HepG2 (cell line): ENCODE results near the gene WWC1. TPM values are rescaled to one million over a fixed set of nuclear protein-coding genes. Genes with fewer than 3 reads are reported as not detected.

Experiments used
- ATF4 ChIP-seq, 2 experiments: fragments of 450-650 bp in 1 of 2; sonication (generic) in 1 of 2; formaldehyde crosslinking; IDR thresholded peaks; 2 replicates each; pipeline versions ENCODE4 v1.5.0 to v1.8.0; 2020 to 2022; ENCODE audit warnings: mild to moderate bottlenecking in 1 of 2, missing genetic modification reagents in 1 of 2
- CTCF ChIP-seq: sonication (generic); formaldehyde crosslinking; IDR thresholded peaks from 2 replicates; pipeline ENCODE4 v1.5.0; 2020; ENCODE audit warnings: mild to moderate bottlenecking, missing genetic modification reagents, moderate library complexity
- EHMT2 ChIP-seq: fragments of 200-600 bp; sonication (generic); IDR thresholded peaks from 2 replicates; pipeline ENCODE4 v1.7.0; 2017; ENCODE audit warnings: antibody characterized with exemption, low read depth, low read length, borderline replicate concordance
- FOXJ3 ChIP-seq: sonication (generic); formaldehyde crosslinking; IDR thresholded peaks from 2 replicates; pipeline ENCODE4 v1.4.0; 2020; ENCODE audit warnings: missing genetic modification reagents, mild to moderate bottlenecking, borderline replicate concordance
- GLI4 ChIP-seq: sonication (generic); formaldehyde crosslinking; IDR thresholded peaks from 2 replicates; pipeline ENCODE4 v1.5.1; 2020; ENCODE audit warnings: missing genetic modification reagents, mild to moderate bottlenecking, moderate library complexity, borderline replicate concordance
- GTF2F1 ChIP-seq: fragments of 150-350 bp; IDR thresholded peaks from 2 replicates; pipeline ENCODE4 v1.6.1; 2014; ENCODE audit warnings: low read length
- HOXA7 ChIP-seq: sonication (generic); formaldehyde crosslinking; IDR thresholded peaks from 2 replicates; pipeline ENCODE4 v1.8.1; 2022; ENCODE audit warnings: mild to moderate bottlenecking, missing genetic modification reagents, moderate library complexity
- MAX ChIP-seq: IDR thresholded peaks from 2 replicates; pipeline ENCODE4 v1.6.1; 2012; ENCODE audit warnings: inconsistent platforms
- MED1 ChIP-seq: sonication (generic); formaldehyde crosslinking; IDR thresholded peaks from 2 replicates; pipeline ENCODE4 v1.4.0; 2020; ENCODE audit warnings: missing genetic modification reagents
- MIER3 ChIP-seq: IDR thresholded peaks from 2 replicates; pipeline ENCODE4 v1.6.1; 2016; ENCODE audit warnings: missing compliant biosample characterization, borderline replicate concordance
- PHF21A ChIP-seq: sonication (generic); formaldehyde crosslinking; IDR thresholded peaks from 2 replicates; pipeline ENCODE4 v1.5.0; 2020; ENCODE audit warnings: mild to moderate bottlenecking, missing genetic modification reagents
- POGZ ChIP-seq: sonication (generic); formaldehyde crosslinking; IDR thresholded peaks from 2 replicates; pipeline ENCODE4 v1.4.0; 2020; ENCODE audit warnings: mild to moderate bottlenecking, missing genetic modification reagents
- PRMT3 ChIP-seq: sonication (generic); formaldehyde crosslinking; IDR thresholded peaks from 2 replicates; pipeline ENCODE4 v1.8.1; 2022; ENCODE audit warnings: low read depth, mild to moderate bottlenecking, moderate library complexity, missing genetic modification reagents, borderline replicate concordance
- RAD21 ChIP-seq: fragments of 450-650 bp; formaldehyde crosslinking; IDR thresholded peaks from 2 replicates; pipeline ENCODE4 v1.5.0; 2020; ENCODE audit warnings: mild to moderate bottlenecking
- SETDB1 ChIP-seq: sonication (generic); formaldehyde crosslinking; IDR thresholded peaks from 2 replicates; pipeline ENCODE4 v1.5.1; 2020; ENCODE audit warnings: missing genetic modification reagents, mild to moderate bottlenecking, borderline replicate concordance
- SNRNP70 ChIP-seq: fragments of 200-400 bp; formaldehyde crosslinking; IDR thresholded peaks from 2 replicates; pipeline ENCODE4 v1.6.1; 2017; ENCODE audit warnings: mild to moderate bottlenecking, low read depth, low read length, moderate library complexity
- TMF1 ChIP-seq: sonication (generic); formaldehyde crosslinking; IDR thresholded peaks from 2 replicates; pipeline ENCODE4 v1.8.1; 2022; ENCODE audit warnings: low read depth, missing genetic modification reagents
- ZBTB2 ChIP-seq: sonication (generic); formaldehyde crosslinking; IDR thresholded peaks from 2 replicates; pipeline ENCODE4 v1.8.0; 2022; ENCODE audit warnings: low read depth, missing genetic modification reagents
- ZBTB7B ChIP-seq: sonication (generic); formaldehyde crosslinking; IDR thresholded peaks from 2 replicates; pipeline ENCODE4 v1.4.0; 2020; ENCODE audit warnings: missing genetic modification reagents
- ZNF180 ChIP-seq: sonication (generic); formaldehyde crosslinking; IDR thresholded peaks from 2 replicates; pipeline ENCODE4 v1.4.0; 2020; ENCODE audit warnings: low read depth, missing genetic modification reagents, borderline replicate concordance
- ZNF44 ChIP-seq: sonication (generic); formaldehyde crosslinking; IDR thresholded peaks from 2 replicates; pipeline ENCODE4 v1.5.1; 2020; ENCODE audit warnings: mild to moderate bottlenecking, missing genetic modification reagents
- ZNF484 ChIP-seq: sonication (generic); formaldehyde crosslinking; IDR thresholded peaks from 2 replicates; pipeline ENCODE4 v1.5.1; 2020; ENCODE audit warnings: mild to moderate bottlenecking, low read depth, missing genetic modification reagents, borderline replicate concordance
- ZNF503 ChIP-seq: sonication (generic); formaldehyde crosslinking; IDR thresholded peaks from 2 replicates; pipeline ENCODE4 v1.4.0; 2020; ENCODE audit warnings: missing genetic modification reagents
- ZNF7 ChIP-seq: IDR thresholded peaks from 2 replicates; pipeline ENCODE4 v1.6.1; 2016; ENCODE audit warnings: missing biosample characterization, missing genetic modification reagents
- polyA plus RNA-seq, 8 experiments: library from polyadenylated mRNA; depleted of rRNA in 3 of 8; stranded (reverse) in 7 of 8; unstranded in 1 of 8; fragments of >200 nt; fragmentation: Illumina TruSeq in 4 of 8; extraction: Trizol in 4 of 8; gene quantifications; 2 replicates each; pipeline versions ENCODE4 v1.2.1 to v1.2.3, GENCODE V29; 2011 to 2016; ENCODE audit warnings: low read depth in 4 of 8, missing spikeins in 1 of 8, mixed read lengths in 1 of 8; ENCODE audit not compliant: insufficient read depth in 1 of 8
- total RNA-seq, 5 experiments: library from RNA; depleted of rRNA; stranded (reverse); fragments of >200 nt; fragmentation: Illumina TruSeq; extraction: Trizol; gene quantifications; 2 replicates each; pipeline ENCODE4 v1.2.3, GENCODE V29; 2016; ENCODE audit warnings: low read depth in 1 of 5

WWC1 gene
- total and polyA plus RNA-seq, 2 of the 13 experiments (the other 11 are each of a cell fraction or from before 2014, with no cell fraction given), result 8.3 to 17.9 TPM

- TF ChIP-seq ZNF7, result no peak
- 0 out of 2 replicates have a peak, but pooled peaks have one; percentile 29 for TF ChIP-seq PHF21A (CRISPR knock-in tag)
- 0 out of 2 replicates have a peak, but pooled peaks have one; percentile 74 for TF ChIP-seq ZNF44 (CRISPR knock-in tag)
- no peak for TF ChIP-seq SETDB1 (CRISPR knock-in tag)
- peak; percentile 98 for TF ChIP-seq POGZ (CRISPR knock-in tag)
- TF ChIP-seq MIER3 (CRISPR knock-in tag), result peak; percentile 89; the same call in 1 of the 2 replicates
- TF ChIP-seq GTF2F1, result no peak
- TF ChIP-seq SNRNP70, result no peak
- no peak for TF ChIP-seq HOXA7 (CRISPR knock-in tag)
- no peak for TF ChIP-seq ZNF484 (CRISPR knock-in tag)
- TF ChIP-seq TMF1, result no peak
- peak; percentile 99 for TF ChIP-seq CTCF (CRISPR knock-in tag)
- peak; percentile 69 for TF ChIP-seq ZBTB7B (CRISPR knock-in tag)
- peak; percentile 56; the same call in 1 of the 2 replicates for TF ChIP-seq ZNF503
- TF ChIP-seq MAX, result peak; percentile 81
- TF ChIP-seq PRMT3 (CRISPR knock-in tag), result peak; percentile 59; the same call in 1 of the 2 replicates
- TF ChIP-seq GLI4, result no peak
- peak; percentile 72 for TF ChIP-seq MED1
- TF ChIP-seq RAD21 (CRISPR knock-in tag), result peak; percentile 81
- TF ChIP-seq FOXJ3, result peak; percentile 79; the same call in 1 of the 2 replicates
- TF ChIP-seq ZNF180, result no peak
- TF ChIP-seq ATF4 (CRISPR knock-in tag; IDR thresholded peaks at IDR 0.05), result peak in 1 of 2 experiments; percentile 54; a peak in 1 of 4 replicates
- peak; percentile 62; the same call in 1 of the 2 replicates for TF ChIP-seq ZBTB2
- TF ChIP-seq EHMT2, result no peak
Measured at GRCh38 chr5:168486136-168486879, 194.9 kb downstream of the WWC1 start, which contains the start of gene RARS1 (continued).
